HFF-Myc (cell line): Measurements from ENCODE around the gene SRC.

Experiments used
- DNase-seq: peaks from one replicate; pipeline ENCODE4 v3.0.0-alpha.2; 2011; ENCODE audit warnings: low read depth; ENCODE audit errors: extremely low read depth
- H3K4me3 ChIP-seq: replicated peaks from 2 replicates; pipeline ENCODE4 v1.5.1; 2011; ENCODE audit warnings: low read depth, mild to moderate bottlenecking, control low read depth, low read length
- TF ChIP-seq, protein P1 (sequence below): IDR thresholded peaks from 2 replicates; pipeline ENCODE4 v1.5.1; 2012; ENCODE audit warnings: mild to moderate bottlenecking, low read depth, low read length, control low read depth; ENCODE audit errors: missing control alignments

Gene SRC

DNA sequence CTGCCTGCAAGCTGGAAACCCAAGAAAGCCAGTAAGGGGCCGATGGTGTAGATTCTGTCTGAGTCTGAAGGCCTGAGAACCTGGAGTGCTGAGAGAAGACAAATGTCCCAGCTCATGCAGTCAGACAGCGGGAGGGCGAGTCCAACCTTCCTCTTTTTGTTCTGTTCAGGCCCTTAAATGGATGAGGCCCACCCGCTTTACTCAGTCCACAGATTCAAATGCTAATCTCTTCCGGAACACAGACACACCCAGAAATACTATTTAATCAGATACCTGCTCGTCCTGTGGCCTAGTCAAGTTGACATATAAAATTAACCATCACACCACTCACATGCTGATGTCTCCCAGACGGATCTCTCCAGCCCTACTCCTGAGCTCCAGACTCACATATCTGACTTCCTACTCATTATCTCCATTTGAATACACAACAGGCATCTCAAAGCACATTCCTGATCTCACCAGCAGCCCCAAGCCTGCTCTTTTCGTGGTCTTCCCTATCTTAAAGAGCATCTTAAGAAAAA, 26.7 kb upstream of the SRC start:
- H3K4me3 ChIP-seq, result no peak overlapping the region
- DNase-seq, result no peak
- TF ChIP-seq, protein P1, sequence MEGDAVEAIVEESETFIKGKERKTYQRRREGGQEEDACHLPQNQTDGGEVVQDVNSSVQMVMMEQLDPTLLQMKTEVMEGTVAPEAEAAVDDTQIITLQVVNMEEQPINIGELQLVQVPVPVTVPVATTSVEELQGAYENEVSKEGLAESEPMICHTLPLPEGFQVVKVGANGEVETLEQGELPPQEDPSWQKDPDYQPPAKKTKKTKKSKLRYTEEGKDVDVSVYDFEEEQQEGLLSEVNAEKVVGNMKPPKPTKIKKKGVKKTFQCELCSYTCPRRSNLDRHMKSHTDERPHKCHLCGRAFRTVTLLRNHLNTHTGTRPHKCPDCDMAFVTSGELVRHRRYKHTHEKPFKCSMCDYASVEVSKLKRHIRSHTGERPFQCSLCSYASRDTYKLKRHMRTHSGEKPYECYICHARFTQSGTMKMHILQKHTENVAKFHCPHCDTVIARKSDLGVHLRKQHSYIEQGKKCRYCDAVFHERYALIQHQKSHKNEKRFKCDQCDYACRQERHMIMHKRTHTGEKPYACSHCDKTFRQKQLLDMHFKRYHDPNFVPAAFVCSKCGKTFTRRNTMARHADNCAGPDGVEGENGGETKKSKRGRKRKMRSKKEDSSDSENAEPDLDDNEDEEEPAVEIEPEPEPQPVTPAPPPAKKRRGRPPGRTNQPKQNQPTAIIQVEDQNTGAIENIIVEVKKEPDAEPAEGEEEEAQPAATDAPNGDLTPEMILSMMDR, result no peak

DNA sequence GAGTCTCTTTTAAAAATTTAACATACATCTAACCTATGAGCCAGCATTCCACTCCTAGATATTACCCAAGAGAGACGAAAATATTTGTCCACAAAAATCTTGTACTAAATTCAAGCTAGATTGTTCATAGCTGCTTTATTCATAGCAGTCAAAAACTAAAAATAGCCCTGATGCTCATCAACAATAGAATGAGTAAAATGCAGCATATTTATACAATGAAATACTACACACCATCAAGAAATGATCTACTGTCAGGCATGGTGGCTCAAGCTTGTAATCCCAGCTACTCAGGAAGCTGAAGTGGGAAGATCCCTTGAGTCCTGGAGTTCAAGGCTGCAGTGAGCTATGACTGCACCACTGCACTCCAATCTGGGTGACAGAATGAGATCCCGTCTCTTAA, 22.0 kb upstream of the SRC start:
- no peak overlapping the region for H3K4me3 ChIP-seq
- TF ChIP-seq, protein P1, result no peak
- no peak for DNase-seq

DNA sequence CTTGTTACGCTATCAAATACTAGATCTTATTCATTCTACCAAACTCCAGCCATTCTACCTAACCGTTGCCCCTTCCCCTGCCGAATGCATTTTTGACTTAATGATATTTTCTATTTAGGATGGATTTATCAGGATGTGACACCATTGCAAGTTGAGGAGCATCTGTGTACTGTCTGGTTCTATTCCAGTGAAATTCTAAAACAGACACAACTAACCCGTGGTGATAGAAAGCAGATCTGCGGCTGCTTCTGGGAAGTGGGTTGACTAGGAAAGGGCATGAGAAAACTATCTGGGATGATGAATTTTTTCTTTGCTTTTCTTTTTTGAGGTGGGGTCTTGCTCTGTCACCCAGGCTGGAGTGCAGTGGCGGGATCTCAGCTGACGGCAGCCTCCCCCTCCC, 20.7 kb upstream of the SRC start:
- TF ChIP-seq, protein P1, result no peak
- DNase-seq, result no peak
- H3K4me3 ChIP-seq, result no peak overlapping the region

DNA sequence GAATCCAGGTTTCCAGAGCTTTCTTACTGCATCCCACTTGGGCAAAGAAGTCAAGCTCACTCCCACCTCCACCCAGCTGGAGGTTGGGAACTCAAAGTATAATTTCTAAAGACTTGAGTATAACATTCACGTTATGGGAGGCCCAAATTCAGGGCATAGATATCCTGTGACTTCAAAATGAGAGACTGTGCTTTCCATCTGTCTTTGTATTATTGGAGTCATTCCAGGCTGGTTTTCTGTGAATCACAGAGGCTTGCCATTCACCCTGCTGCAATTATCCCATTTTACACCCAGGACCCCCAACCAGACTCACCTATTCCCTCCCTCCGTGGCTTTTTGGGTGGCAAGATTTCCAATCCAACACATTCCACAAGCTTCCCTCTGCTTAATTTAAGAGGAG, 19.3 kb upstream of the SRC start:
- no peak for DNase-seq
- no peak overlapping the region for H3K4me3 ChIP-seq
- TF ChIP-seq, protein P1, result no peak

DNA sequence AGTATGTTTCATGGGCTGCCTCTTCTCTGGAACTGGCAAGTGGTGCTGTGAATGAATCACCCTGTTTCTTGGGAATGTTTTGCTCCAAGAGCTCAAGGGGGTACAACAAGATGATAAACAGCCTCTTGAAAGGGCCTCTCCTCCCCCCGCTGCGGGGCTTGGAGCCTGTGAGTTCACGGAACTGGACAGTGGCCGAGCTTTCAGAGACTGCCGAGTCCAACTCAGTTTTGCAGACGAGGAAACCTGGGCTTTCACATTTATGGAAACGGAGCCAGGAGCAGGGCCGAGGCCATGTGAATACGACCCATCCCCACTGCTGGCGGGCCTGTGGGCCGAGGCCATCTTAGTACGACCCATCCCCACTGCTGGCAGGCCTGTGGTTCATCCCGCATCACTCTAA, 18.2 kb upstream of the SRC start:
- DNase-seq, result no peak
- TF ChIP-seq, protein P1, result no peak
- H3K4me3 ChIP-seq, result no peak overlapping the region

DNA sequence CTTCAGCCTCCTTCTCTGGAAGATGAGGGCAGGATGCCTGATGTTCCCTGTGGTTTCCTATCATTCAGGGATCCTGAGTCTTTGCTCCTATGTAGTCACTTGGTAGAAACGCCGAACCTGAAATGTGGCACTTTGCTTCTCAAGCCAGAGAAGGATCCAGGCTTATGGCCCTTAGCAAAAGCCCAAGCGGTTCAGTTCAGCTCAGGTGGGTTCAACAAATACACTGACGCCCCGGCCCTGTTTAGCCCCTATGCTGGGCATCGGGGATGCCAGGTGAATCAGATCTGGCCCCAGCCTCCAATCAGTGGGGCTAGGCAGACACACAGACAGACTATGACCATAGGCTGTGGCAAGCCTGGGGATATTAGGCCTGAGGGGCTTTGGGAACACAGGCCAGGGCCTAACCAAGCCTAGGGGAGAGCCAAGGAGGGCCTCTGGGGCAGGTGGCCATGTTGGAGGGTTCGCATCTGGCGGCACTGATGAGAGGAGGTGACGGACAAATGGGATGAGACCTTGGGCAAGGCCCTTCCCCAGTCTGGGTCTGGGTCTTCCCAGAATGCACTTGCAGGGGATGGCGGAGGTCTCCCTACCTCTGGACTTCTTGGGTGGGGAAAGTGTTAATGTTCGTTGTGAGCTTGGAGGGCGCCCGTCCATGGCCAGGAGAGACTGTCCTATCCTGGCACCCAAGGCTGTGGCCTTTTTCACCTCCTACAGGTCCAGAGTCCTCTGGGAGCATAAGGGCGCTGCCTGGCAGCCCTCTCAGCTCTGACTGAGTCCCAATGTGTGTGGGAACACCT, 17.6 kb upstream of the SRC start:
- no peak overlapping the region for H3K4me3 ChIP-seq
- DNase-seq, result no peak
- TF ChIP-seq, protein P1, result no peak
